Dermis microvascular lymphatic vessel endothelial cell (primary cell): ENCODE data around the gene PPM1F. TPM values are rescaled to one million over a fixed set of nuclear protein-coding genes. Genes with fewer than 3 reads are reported as not detected.
"Not testable (repeated sequence)": the region's sequence is repeated elsewhere in the genome, so short reads cannot be mapped to it uniquely, and the experiment has no call there.

Experiments used
- DNase-seq, 2 donors: peaks; one replicate each; pipeline versions ENCODE4 v3.0.0 to v3.0.0-alpha.2; 2010; ENCODE audit warnings: low read depth in 2 of 2
- total RNA-seq: library from RNA; depleted of rRNA; stranded (reverse); fragments of >200 nt; gene quantifications from 2 replicates; pipeline ENCODE4 v1.2.1, GENCODE V29; 2014

Gene PPM1F
- total RNA-seq, 1 donor from 2014 or later: 117 TPM

- peak; percentile 97 to 99 for DNase-seq
Measured at GRCh38 chr22:21942407-21943343, 10.0 kb downstream of the PPM1F start.

DNA sequence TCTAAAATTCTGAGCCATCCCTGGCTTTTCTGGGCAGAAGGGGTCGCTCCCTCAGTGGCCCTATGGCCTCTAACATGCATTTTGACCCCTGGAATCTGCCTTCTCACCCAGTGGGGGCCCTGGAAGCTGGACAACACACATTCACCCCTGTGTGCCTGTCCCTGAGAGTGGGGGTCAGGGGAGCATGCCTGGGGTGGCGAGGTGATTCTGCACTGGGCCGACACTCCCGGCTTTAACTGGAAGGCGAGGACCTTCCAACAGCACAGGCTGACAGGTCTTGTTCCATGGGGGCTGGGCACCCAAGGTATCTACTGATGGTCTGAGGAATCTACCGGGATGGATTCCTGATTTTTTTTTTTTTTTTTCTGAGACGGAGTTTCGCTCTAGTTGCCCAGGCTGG is 10.7 kb downstream of the PPM1F start:
- DNase-seq: no peak

DNA sequence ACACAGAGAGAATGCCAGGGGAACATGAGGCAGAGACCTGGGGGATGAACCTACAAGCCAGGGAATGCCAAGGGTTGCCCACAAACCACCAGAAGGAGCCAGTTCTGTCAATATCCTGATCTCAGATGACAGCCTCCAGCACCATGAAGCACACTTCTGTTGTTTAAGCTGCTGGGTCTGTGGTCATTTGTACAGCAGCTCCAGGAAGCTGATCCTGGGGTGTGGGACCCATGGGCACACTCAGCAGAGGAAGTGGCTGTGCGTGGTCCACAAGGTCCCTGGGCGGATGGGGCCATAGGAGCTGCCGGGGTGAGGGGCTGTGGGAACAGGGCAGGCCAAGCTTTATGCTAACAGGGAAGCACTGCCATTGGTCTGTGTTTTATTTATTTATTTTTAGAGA is 12.1 kb downstream of the PPM1F start:
- DNase-seq: no peak

DNA sequence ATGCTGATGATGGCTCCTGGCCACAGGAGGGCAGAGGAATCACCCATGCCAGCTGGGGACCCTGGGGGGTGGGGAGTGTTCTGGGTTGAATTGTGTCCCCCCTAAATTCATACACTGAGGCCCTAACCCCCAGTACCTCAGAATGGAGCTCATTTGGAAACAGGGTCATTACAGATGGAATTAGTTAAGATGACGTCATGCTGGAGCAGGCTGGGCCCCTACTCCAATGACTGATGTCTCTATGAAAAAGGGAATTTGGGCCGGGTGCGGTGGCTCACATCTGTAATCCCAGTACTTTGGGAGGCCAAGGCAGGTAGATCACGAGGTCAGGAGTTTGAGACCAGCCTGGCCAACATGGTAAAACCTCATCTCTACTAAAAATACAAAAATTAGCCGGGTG is 12.7 kb downstream of the PPM1F start:
- not testable (repeated sequence) for DNase-seq

DNA sequence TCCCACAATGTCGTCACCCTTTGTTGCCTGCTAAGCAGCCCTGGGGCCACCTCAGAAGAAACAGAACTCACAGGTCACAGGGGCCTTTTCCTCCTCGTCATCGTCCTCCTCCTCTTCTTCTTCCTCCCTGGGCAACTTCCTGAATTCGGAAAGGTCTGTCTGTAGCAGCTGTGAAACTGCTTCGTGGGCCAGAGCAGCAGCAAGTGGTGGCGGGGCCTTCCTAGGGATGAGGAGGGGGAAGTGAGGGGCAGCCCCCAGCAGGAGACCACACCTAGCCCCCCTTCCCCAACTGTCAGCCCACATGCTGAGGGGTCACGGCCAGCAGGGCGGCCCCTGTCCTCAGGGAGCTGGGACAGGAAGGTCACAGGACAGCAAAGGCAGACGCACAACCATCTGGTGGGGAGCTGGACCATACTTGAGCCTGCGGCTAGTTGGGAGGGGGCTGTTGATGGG is 13.2 kb downstream of the PPM1F start:
- peak in 1 of 2 donors; percentile 41 for DNase-seq

- DNase-seq: no peak
Measured at GRCh38 chr22:21938906-21939305, 13.7 kb downstream of the PPM1F start.

GRCh38 chr22:21938071-21938822 is 14.4 kb downstream of the PPM1F start:
- peak; percentile 84 to 95 for DNase-seq

DNA sequence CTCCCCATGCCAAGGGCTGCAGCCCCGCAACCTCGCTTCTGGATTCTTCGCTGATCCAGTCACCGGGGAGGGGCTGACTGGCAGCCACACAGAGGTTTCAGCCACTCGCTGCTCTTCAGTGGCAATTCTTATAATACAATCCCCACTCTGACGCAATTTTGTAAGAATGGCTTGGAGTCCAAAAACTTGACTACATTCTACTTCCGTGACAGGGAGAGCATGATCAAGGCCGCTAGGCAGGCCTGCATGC is 14.9 kb downstream of the PPM1F start:
- no peak for DNase-seq

DNA sequence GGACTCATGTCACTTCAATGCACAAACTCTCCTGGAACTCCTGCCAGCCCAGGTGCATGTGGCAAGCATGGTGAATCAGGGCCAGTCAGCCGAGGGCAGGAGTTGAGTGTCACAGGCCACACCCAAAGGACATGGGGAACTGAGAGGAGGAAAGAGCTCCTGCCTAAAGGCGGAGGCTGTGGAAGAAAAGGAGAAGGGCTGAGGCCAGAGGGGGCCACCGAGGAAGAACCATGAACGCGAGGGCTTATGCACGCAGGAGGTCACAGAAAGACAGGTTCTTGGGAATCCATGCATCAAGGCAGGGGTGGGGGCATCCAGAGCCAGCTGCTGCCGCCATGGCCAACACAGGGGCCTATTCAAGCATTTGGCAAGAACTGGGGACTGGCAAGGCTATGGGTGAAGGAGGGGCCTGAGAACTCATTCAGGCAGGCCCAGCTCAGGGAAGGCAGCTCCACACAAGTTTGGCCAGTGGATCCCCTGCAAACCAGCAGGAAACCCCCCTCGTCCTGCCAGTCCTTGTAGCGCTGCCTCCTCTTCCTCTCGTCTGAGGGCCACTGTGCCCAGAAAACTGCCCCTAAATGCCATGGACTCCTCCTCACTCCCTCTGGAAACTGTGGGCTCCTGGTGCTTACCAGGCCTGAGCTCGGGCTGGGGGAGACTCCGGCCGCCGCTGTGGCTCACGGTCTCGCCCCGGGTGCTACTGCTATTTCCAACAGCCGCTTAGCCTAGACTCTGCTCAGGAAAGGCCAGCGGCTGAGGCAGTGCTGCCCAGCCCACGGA is 15.4 kb downstream of the PPM1F start:
- DNase-seq: no peak

GRCh38 chr22:21936151-21936775 is 16.4 kb downstream of the PPM1F start:
- DNase-seq: no peak

DNA sequence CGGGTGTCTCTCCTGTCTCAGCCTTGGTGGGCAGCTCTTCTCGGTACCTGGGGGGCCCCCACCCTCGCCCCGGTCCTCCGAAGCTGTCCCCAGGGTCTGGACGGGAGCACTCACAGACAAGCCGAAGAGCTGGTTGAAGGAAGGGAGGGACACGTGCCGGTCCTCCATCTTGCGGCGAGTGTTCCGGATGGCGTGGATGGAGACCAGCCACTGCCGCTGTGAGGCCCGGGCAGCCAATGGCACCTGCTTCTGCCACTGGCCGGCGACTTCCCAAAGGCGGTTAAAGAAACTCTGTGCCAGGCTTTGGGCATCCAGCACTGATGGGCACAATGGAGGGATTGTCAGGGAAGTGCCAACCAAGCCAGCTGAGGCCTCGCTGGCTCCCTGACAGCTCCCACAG is 18.7 kb downstream of the PPM1F start:
- DNase-seq: no peak

DNA sequence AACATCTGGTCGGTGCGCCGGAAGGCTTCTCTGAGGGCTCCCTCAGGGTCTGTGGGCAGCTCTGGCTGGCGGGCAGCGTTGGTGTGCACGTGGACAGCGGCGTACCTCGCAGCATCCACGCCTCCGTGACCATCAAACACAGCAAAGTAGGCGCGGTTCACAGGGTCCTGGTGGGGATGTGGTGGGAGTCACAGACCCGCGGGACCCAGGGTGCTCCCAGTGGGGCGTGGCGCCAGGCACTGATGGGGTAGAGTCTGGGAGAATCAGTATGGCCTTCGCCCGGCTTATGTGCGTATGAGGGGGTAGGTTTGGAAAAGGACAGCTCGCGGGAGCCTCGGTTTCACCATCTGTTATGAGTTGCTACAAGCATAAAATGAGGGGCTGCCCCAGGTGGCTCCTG is 19.2 kb downstream of the PPM1F start:
- no peak for DNase-seq

DNA sequence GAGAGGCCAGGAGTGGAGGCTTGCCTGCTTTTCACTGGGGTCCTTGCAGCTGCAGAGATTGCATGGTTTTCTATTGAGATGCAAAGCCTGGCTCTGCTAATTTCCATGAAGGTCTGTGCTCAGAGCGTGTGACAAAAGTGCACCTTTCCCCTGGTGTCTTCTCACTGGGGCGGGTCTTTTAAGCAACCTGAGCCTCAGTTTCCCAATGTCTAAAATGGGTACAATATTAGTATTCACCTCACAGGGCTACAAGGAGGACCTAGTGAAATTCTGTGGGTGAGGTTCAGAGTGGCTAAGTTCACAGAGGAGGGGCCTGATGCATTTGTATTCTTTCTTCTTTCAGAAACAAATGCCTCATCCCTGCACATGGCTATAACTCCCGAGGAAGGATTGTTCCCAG is 20.3 kb downstream of the PPM1F start:
- DNase-seq: no peak

GRCh38 chr22:21931056-21931455 is 21.6 kb downstream of the PPM1F start:
- DNase-seq: no peak

GRCh38 chr22:21929253-21929652 is 23.4 kb downstream of the PPM1F start:
- no peak for DNase-seq

DNA sequence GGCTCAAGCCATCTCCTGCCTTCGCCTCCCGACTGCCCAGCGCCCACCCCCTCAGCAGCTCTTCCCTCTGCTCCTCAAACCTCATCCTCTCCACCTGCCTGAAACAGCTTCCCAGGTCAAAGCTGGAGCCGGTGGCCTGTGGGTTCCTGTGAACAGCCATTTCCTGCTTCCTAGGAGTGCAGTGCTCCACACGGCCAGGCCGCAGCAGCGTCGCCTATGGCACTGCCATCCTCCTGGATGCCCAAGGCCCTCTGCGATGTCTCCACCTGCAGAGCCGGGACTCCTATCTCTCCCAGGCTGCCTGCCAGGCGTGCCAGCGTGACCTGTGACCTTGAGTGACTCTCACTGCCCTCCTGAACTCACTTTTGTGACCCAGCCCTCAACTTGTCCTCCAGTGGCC is 24.6 kb downstream of the PPM1F start:
- DNase-seq: no peak

GRCh38 chr22:21927174-21927823 is 25.3 kb downstream of the PPM1F start:
- DNase-seq: no peak

- no peak for DNase-seq
Measured at GRCh38 chr22:21926728-21927127, 25.9 kb downstream of the PPM1F start.

GRCh38 chr22:21923163-21923561 is 29.5 kb downstream of the PPM1F start:
- no peak for DNase-seq

DNA sequence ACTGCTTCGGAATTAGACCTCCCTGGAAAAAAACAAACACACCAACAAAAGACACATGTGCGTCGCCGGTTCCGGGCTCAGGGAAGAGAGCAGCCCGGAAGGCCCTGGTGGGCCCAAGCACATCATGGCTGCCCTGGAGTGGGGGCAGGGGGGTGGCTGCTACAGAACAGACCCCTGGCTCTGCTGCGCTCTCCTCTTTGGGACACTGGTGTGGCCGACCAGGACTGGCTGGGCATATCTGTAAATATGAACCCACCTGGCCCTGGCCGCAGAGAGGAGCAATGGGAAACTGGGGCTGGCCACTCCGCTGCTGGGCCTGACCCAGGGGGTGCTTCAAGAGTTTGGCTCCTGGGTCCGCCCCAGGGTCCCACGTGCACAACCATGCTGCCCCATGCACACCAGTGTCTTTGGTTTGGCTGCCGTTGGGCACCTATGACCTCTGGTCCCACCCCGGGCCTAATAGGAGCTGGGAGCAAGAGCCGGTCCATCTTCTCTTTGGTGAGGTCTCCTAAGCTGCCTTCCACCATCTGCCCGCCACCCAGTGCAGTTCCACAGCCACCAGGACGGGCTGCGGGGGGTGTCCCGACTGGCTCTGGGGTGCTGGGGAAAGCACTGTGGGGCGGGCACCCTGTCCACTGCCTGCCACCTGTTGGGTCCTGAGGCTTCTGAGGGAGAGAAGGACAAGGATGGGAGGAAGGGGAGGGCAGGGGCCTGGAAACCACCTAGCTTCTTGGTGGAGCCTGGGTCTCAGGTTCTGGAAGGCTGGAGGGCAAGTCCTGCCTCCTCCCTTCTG is 30.1 kb downstream of the PPM1F start:
- no peak for DNase-seq
